ENCODE data around the gene PSMB7.

Gene PSMB7

DNA sequence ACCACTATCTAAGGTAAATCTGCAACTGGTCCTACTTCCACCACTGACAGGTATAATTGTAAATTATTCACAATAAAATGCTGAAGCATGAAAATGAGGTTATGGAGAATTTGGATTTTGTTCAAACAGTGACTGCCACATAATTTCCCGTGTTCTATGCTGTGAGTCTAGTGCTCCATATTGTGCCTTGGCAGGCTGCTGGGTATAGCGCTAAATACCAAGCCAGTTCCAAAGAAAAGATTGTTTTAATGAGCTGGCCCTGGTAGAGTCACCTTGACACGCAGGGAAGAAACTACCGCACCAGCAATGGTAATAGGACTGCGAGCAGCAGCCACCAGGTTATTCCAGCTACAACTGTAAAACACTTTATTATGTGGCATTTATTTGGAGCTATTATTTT is 30.4 kb downstream of the PSMB7 start:
- H3K9me3 ChIP-seq (ENCODE audit: control insufficient read depth, insufficient read depth, low read length): no peaks in the 10 kb centered on the region
- no peaks in the 10 kb centered on the region for H3K4me1 ChIP-seq (ENCODE audit: control insufficient read depth, insufficient read depth, low read length)
- WGBS (ENCODE audit: insufficient coverage, insufficient read length): no CpG with 5 or more reads among the region's 5 CpGs
- no peak overlapping the region for H3K4me3 ChIP-seq (ENCODE audit: low read length)
- no peaks in the 10 kb centered on the region for H3K36me3 ChIP-seq (ENCODE audit: control insufficient read depth, insufficient read depth, low read length)
- H3K27me3 ChIP-seq (ENCODE audit: control insufficient read depth, insufficient read depth, low read length): no peaks in the 10 kb centered on the region
- no peak overlapping the region for H3K27ac ChIP-seq (ENCODE audit: low read length)
- DNase-seq (ENCODE audit: low read depth, low spot score): no peak

DNA sequence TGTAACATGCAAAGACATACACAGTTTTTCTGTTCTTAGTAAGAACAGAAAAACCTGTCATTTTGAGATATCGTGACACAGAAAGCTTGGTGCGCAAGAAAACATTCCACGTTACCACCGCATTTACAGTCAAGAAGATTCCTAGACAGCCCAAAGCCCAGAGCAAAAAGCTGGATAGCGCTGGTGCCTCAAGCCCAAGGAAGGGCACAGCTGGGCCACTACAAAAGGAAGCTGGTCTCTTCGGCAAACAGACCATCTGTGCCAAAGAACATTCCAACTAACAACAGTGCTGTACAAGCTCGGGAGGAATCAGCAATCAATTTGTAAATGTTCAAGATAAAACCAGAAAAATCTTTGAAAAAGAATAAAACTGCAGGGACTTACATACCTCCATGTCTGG is 31.0 kb downstream of the PSMB7 start:
- DNase-seq (ENCODE audit: low read depth, low spot score): no peak
- Histone ChIP-seq H3K4me1 (ENCODE audit: control insufficient read depth, insufficient read depth, low read length) (no peaks in the 10 kb centered on the region), H3K27ac (ENCODE audit: low read length) (no peak overlapping the region), H3K36me3 (ENCODE audit: control insufficient read depth, insufficient read depth, low read length) (no peaks in the 10 kb centered on the region), H3K4me3 (ENCODE audit: low read length) (no peak overlapping the region), H3K9me3 (ENCODE audit: control insufficient read depth, insufficient read depth, low read length) (no peaks in the 10 kb centered on the region), H3K27me3 (ENCODE audit: control insufficient read depth, insufficient read depth, low read length) (no peaks in the 10 kb centered on the region)
- no CpG with 5 or more reads among the region's 7 CpGs for WGBS (ENCODE audit: insufficient coverage, insufficient read length)

DNA sequence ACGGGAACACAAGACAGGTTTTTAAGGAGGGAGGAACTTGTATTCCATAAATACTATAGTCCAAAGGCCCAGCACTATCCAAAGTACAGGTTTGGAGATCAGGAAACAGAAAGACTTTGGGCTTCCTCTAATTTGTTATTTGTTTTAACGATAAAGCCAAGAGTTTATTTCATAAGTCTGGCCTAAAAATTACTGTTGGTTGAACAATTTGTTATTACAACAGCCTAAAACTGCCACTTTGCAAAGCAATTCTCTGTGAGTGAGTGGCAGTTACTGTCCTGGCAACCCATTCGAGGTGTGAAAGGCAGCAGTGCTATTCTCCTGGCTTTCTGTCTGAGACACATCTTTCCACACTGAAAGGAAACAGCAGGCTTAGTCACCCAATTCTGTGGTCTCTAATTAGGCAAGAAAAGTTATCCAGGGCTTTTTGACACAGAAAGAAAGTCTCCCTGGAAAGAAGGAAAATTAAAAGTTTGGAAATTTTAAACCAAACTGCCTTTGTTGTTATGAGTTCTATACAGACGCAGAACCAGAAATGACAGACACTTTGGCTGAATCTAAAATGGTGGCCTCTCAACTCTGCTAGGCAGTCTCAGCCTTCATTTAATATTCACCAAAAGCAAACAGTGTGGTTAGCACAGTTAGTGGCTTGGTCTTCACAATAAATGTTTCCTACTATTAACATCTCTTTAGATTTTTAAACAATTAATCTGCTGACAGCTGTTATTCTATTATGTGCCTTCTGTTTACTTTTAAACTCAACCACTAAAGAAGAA is 33.9 kb downstream of the PSMB7 start:
- H3K36me3 ChIP-seq (ENCODE audit: control insufficient read depth, insufficient read depth, low read length): no peaks in the 10 kb centered on the region
- H3K4me3 ChIP-seq (ENCODE audit: low read length): no peak overlapping the region
- H3K27ac ChIP-seq (ENCODE audit: low read length): no peak overlapping the region
- no peaks in the 10 kb centered on the region for H3K4me1 ChIP-seq (ENCODE audit: control insufficient read depth, insufficient read depth, low read length)
- DNase-seq (ENCODE audit: low read depth, low spot score): no peak
- no CpG with 5 or more reads among the region's 4 CpGs for WGBS (ENCODE audit: insufficient coverage, insufficient read length)
- no peaks in the 10 kb centered on the region for H3K9me3 ChIP-seq (ENCODE audit: control insufficient read depth, insufficient read depth, low read length)
- no peaks in the 10 kb centered on the region for H3K27me3 ChIP-seq (ENCODE audit: control insufficient read depth, insufficient read depth, low read length)

DNA sequence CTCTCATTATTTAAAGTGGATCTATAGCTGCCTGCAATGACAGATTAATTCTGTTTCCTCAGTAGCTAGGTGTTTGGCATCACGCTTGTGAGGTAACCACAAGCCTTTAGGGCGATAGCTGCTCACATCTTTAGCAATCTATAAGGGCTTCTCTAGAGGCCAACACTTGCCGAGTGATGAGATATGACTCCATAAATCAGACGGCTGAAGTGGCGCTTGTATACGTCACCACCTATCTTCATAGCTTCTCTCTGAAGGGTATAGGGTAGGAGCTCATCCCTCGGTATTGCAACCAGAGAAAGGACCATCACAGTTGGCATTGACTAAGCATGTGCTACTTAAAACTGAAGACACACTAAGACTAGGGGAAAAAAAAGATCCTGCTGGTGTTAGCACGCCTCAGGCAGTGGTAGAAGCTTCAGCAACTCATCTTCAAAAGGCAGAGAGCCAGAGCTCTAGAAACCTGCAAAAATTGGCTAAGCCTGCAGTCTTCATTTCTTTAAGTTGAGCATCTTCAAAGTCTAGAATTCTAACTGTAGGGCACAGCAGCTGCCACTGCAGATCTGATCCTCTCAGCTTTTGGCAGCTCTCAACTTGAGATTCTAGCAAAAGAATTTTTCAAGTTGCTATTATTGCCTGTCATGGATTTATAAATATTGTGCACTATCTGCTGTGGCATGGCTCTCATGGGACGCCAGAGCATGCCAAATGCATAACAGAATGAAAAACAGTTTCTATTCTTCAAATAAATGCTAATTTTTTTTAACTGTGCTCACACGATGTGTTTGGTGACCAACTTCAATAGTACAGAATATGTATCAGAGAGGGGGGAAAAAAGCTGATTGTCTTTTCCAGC is 37.5 kb downstream of the PSMB7 start:
- no CpG with 5 or more reads among the region's 10 CpGs for WGBS (ENCODE audit: insufficient coverage, insufficient read length)
- no peaks in the 10 kb centered on the region for H3K9me3 ChIP-seq (ENCODE audit: control insufficient read depth, insufficient read depth, low read length)
- no peaks in the 10 kb centered on the region for H3K27me3 ChIP-seq (ENCODE audit: control insufficient read depth, insufficient read depth, low read length)
- no peak for DNase-seq (ENCODE audit: low read depth, low spot score)
- no peak overlapping the region for H3K27ac ChIP-seq (ENCODE audit: low read length)
- H3K4me3 ChIP-seq (ENCODE audit: low read length): no peak overlapping the region
- peaks cover 2% of the 10 kb centered on the region; the same call in 1 of the 2 replicates for H3K36me3 ChIP-seq (ENCODE audit: control insufficient read depth, insufficient read depth, low read length)
- H3K4me1 ChIP-seq (ENCODE audit: control insufficient read depth, insufficient read depth, low read length): no peaks in the 10 kb centered on the region

DNA sequence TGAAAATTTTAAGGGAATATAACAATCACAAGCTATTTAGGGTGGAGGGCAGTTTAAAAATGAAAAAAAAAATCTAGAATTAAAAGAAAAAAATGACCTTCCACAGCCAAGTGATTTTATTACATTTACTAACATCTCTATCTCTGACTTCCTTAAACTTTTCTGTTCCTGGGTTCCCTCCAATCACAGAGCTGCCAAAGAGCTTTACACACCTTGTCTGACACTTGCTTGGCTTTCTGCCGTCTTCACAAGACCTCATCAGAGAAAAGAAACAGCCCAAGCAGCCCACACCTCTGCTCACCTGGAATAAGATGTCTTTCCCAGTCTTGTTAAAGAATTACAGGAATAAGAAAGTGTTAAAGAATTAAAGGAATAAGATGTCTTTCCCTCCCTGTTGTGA is 38.9 kb downstream of the PSMB7 start:
- no CpG with 5 or more reads among the region's 1 CpG for WGBS (ENCODE audit: insufficient coverage, insufficient read length)

DNA sequence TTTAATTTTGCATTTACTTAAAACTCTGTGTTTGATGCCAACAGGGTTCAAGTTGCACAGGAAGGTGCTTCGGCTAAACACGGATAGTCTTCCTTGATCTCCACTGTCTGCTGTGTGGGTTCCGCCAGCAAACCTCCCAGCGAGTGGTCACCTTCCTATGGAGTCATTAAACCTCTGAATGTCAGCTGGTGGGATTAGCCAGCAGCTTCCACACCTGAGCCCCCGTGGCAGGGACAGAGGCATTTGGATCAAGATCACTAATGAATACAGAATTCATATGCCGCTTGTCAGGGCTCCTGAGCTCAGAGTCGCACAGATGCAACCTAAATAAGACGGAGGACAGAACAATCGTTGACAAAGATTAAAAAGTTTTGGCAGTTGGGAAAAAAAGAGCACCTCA is 39.5 kb downstream of the PSMB7 start:
- H3K9me3 ChIP-seq (ENCODE audit: control insufficient read depth, insufficient read depth, low read length): no peaks in the 10 kb centered on the region
- WGBS (ENCODE audit: insufficient coverage, insufficient read length): no CpG with 5 or more reads among the region's 9 CpGs
- no peaks in the 10 kb centered on the region for H3K4me1 ChIP-seq (ENCODE audit: control insufficient read depth, insufficient read depth, low read length)
- no peak for DNase-seq (ENCODE audit: low read depth, low spot score)
- peaks cover 2% of the 10 kb centered on the region; the same call in 1 of the 2 replicates for H3K36me3 ChIP-seq (ENCODE audit: control insufficient read depth, insufficient read depth, low read length)
- H3K27me3 ChIP-seq (ENCODE audit: control insufficient read depth, insufficient read depth, low read length): no peaks in the 10 kb centered on the region
- no peak overlapping the region for H3K27ac ChIP-seq (ENCODE audit: low read length)
- H3K4me3 ChIP-seq (ENCODE audit: low read length): no peak overlapping the region

More for the DNA sequence above, 38.9 kb downstream of the PSMB7 start:
- Histone ChIP-seq H3K4me3 (ENCODE audit: low read length) (no peak overlapping the region), H3K27ac (ENCODE audit: low read length) (no peak overlapping the region), H3K4me1 (ENCODE audit: control insufficient read depth, insufficient read depth, low read length) (no peaks in the 10 kb centered on the region), H3K9me3 (ENCODE audit: control insufficient read depth, insufficient read depth, low read length) (no peaks in the 10 kb centered on the region), H3K36me3 (ENCODE audit: control insufficient read depth, insufficient read depth, low read length) (peaks cover 2% of the 10 kb centered on the region; the same call in 1 of the 2 replicates), H3K27me3 (ENCODE audit: control insufficient read depth, insufficient read depth, low read length) (no peaks in the 10 kb centered on the region)
- DNase-seq (ENCODE audit: low read depth, low spot score): no peak

DNA sequence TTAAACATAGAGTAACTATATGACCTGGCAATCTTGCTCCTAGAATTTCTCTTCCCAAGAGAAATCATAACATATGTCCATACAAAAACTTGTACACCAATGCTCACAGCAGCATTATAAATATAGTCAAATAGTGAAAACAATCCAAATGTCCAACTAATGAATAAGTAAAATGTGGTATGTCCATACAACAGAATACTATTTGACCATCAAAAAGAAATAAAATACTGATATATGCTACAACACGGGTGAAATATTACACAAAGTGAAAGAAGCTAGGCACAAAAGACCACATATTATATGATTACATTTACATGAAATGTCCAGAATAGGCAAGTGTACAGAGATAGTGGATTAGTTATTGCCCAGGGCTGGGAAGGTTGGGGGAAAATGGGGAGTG is 41.4 kb downstream of the PSMB7 start:
- WGBS (ENCODE audit: insufficient coverage, insufficient read length): no CpG with 5 or more reads among the region's 1 CpG
- Histone ChIP-seq H3K36me3 (ENCODE audit: control insufficient read depth, insufficient read depth, low read length) (peaks cover 2% of the 10 kb centered on the region; the same call in 1 of the 2 replicates), H3K27me3 (ENCODE audit: control insufficient read depth, insufficient read depth, low read length) (no peaks in the 10 kb centered on the region), H3K27ac (ENCODE audit: low read length) (no peak overlapping the region), H3K4me3 (ENCODE audit: low read length) (no peak overlapping the region), H3K9me3 (ENCODE audit: control insufficient read depth, insufficient read depth, low read length) (no peaks in the 10 kb centered on the region), H3K4me1 (ENCODE audit: control insufficient read depth, insufficient read depth, low read length) (no peaks in the 10 kb centered on the region)
- no peak for DNase-seq (ENCODE audit: low read depth, low spot score)

DNA sequence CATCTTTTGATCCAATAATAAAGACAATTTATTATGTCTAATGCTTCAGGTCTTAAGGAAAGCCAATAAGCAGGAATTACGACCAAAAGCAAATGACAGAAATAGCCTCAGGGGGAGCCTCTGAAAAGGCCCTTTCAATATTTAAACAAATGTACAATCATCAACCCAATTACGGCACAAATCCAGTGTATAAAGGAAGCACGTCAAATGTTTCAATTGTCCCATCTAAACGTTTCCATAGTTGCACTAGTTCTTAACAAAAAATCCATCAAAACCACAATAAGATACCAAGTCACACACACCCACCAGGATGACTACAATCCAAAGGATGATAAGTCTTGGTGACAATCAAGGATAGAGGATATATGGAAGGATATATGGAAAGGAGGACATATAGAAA is 41.9 kb downstream of the PSMB7 start:
- Histone ChIP-seq H3K4me1 (ENCODE audit: control insufficient read depth, insufficient read depth, low read length) (no peaks in the 10 kb centered on the region), H3K36me3 (ENCODE audit: control insufficient read depth, insufficient read depth, low read length) (peaks cover 2% of the 10 kb centered on the region; the same call in 1 of the 2 replicates), H3K9me3 (ENCODE audit: control insufficient read depth, insufficient read depth, low read length) (no peaks in the 10 kb centered on the region), H3K4me3 (ENCODE audit: low read length) (no peak overlapping the region), H3K27ac (ENCODE audit: low read length) (no peak overlapping the region), H3K27me3 (ENCODE audit: control insufficient read depth, insufficient read depth, low read length) (no peaks in the 10 kb centered on the region)
- DNase-seq (ENCODE audit: low read depth, low spot score): no peak
- WGBS (ENCODE audit: insufficient coverage, insufficient read length): no CpG with 5 or more reads among the region's 4 CpGs

DNA sequence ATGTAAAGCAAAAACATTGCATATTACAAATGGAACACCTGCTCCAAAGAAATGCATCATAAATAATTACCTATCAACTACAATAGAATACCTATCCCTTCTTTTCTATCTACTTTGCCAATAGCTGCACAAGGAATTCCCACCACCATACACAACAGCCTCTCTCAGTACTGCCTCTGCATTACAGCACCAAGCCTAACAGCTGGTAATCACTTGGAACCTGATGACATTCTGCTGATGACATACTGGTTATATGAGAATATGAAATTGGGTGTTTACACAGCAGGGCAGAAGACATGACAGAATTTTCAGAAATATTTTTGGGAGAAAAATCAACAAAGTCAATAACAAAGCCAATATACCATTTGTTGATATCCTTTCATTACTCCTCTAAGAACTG is 43.2 kb downstream of the PSMB7 start:
- Histone ChIP-seq H3K36me3 (ENCODE audit: control insufficient read depth, insufficient read depth, low read length) (peaks cover 2% of the 10 kb centered on the region; the same call in 1 of the 2 replicates), H3K27me3 (ENCODE audit: control insufficient read depth, insufficient read depth, low read length) (no peaks in the 10 kb centered on the region), H3K27ac (ENCODE audit: low read length) (no peak overlapping the region), H3K4me3 (ENCODE audit: low read length) (no peak overlapping the region), H3K9me3 (ENCODE audit: control insufficient read depth, insufficient read depth, low read length) (no peaks in the 10 kb centered on the region), H3K4me1 (ENCODE audit: control insufficient read depth, insufficient read depth, low read length) (no peaks in the 10 kb centered on the region)
- DNase-seq (ENCODE audit: low read depth, low spot score): no peak

DNA sequence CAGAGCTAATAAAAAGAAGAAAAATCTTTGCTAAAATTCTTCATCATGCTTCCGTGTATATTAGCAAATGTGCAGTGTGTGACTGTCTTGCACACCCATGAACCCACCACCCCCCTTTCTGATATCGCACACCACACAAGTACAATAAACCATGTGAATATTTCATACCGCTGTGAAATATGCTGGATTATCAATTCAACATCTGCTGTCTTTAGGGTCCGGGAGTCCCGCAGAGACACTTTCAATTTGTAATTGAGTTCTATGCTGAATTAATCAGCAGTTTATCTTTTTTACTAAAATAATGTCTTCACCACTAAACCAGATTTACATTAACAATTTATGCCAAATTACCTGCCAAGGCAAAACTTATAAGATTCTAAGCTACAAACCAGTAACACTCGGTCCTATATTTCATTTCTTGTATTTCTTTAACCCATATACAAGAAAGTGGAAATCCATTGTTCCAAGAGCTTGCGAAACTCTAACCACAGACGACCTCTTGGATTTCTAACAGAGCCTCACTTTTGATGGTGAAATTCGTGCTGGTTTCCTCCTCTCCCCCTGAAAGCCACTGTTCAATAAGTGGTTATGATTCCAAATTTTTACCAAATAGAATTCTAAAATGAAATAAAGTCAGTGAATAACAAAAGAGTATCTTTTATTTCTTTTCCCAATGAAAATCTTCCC is 44.2 kb downstream of the PSMB7 start:
- Histone ChIP-seq H3K4me1 (ENCODE audit: control insufficient read depth, insufficient read depth, low read length) (no peaks in the 10 kb centered on the region), H3K4me3 (ENCODE audit: low read length) (no peak overlapping the region), H3K27me3 (ENCODE audit: control insufficient read depth, insufficient read depth, low read length) (no peaks in the 10 kb centered on the region), H3K9me3 (ENCODE audit: control insufficient read depth, insufficient read depth, low read length) (no peaks in the 10 kb centered on the region), H3K27ac (ENCODE audit: low read length) (no peak overlapping the region), H3K36me3 (ENCODE audit: control insufficient read depth, insufficient read depth, low read length) (peaks cover 2% of the 10 kb centered on the region; the same call in 1 of the 2 replicates)
- no CpG with 5 or more reads among the region's 9 CpGs for WGBS (ENCODE audit: insufficient coverage, insufficient read length)
- DNase-seq (ENCODE audit: low read depth, low spot score): no peak
